B cell (primary cell): ENCODE measurements around the gene ITPK1. TPM values are rescaled to one million over a fixed set of nuclear protein-coding genes. Genes with fewer than 3 reads are reported as not detected.
A peak's percentile ranks its signal among the peaks of the same experiment; 100 is the strongest.

Experiments
- ATAC-seq: fragments of 200-7000 bp; cut with Tn5 transposase; one replicate; pipeline ENCODE4 v1.10.0; 2021; ENCODE audit warnings: low read depth, mild to moderate bottlenecking, moderate number of reproducible peaks, moderate library complexity
- CTCF ChIA-PET: fragments of 350-600 bp; sonication (Branson Sonifier 250); formaldehyde crosslinking; loops from one replicate; lab custom pipeline; 2021; ENCODE audit warnings: antibody characterized with exemption, inconsistent platforms; lab: Charles Lee
- POLR2A ChIA-PET: fragments of 350-600 bp; sonication (Branson Sonifier 250); formaldehyde crosslinking; loops from one replicate; lab custom pipeline; 2021; ENCODE audit warnings: antibody characterized with exemption; lab: Charles Lee
- DNase-seq: peaks from one replicate; pipeline ENCODE4 v3.0.0; 2013
- H2AFZ ChIP-seq: 2 replicates; pipeline ENCODE4 v1.6.1; 2012; ENCODE audit warnings: mild to moderate bottlenecking, low read depth, low read length; ENCODE audit not compliant: insufficient read depth, poor library complexity, severe bottlenecking
- H3K27ac ChIP-seq, 2 donors: 1 replicate in 1 of 2; 2 replicates in 1 of 2; pipeline ENCODE4 v1.5.1; 2012 to 2013; ENCODE audit warnings: low read length in 2 of 2, mild to moderate bottlenecking in 2 of 2, moderate library complexity in 1 of 2
- H3K27me3 ChIP-seq, 4 experiments: fragments of 200-600 bp in 1 of 4; sonication (generic) in 1 of 4; replicated peaks in 1 of 4; 1 replicate in 2 of 4; 2 replicates in 2 of 4; pipeline versions ENCODE4 v1.6.1 to v1.7.0; 2013 to 2016; ENCODE audit warnings: low read length in 3 of 4, mild to moderate bottlenecking in 2 of 4, mixed read lengths in 1 of 4, moderate library complexity in 1 of 4; ENCODE audit not compliant: insufficient read depth in 4 of 4, control insufficient read depth in 3 of 4; ENCODE audit errors: control extremely low read depth in 1 of 4
- H3K36me3 ChIP-seq, 2 experiments: replicated peaks in 1 of 2; 1 replicate in 1 of 2; 2 replicates in 1 of 2; pipeline versions ENCODE4 v1.6.1 to v1.7.1; 2013; ENCODE audit warnings: low read length in 1 of 2; ENCODE audit not compliant: insufficient read depth in 2 of 2, control insufficient read depth in 1 of 2; ENCODE audit errors: control extremely low read depth in 1 of 2, extremely low read depth in 1 of 2
- H3K4me1 ChIP-seq, 2 donors: fragments of 200-600 bp in 1 of 2; sonication (generic) in 1 of 2; 1 replicate in 1 of 2; 2 replicates in 1 of 2; pipeline versions ENCODE4 v1.5.1 to v1.6.1; 2013 to 2017; ENCODE audit warnings: low read length in 2 of 2; ENCODE audit not compliant: control insufficient read depth in 2 of 2, insufficient read depth in 2 of 2
- H3K4me2 ChIP-seq: replicated peaks from 2 replicates; pipeline ENCODE3; 2012; ENCODE audit warnings: mild to moderate bottlenecking, low read depth, low read length; ENCODE audit not compliant: poor library complexity, severe bottlenecking
- H3K4me3 ChIP-seq, 5 experiments: fragments of 200-600 bp in 1 of 5; sonication (generic) in 1 of 5; 1 replicate in 3 of 5; 2 replicates in 2 of 5; pipeline versions ENCODE4 v1.5.1 to v1.7.0; 2011 to 2016; ENCODE audit warnings: low read length in 4 of 5, mild to moderate bottlenecking in 4 of 5, low read depth in 2 of 5, control low read depth in 1 of 5, moderate library complexity in 1 of 5; ENCODE audit not compliant: insufficient read depth in 1 of 5; ENCODE audit errors: control extremely low read depth in 1 of 5, extremely low read depth in 1 of 5
- H3K79me2 ChIP-seq: fragments of 200-600 bp; sonication (generic); one replicate; pipeline ENCODE4 v1.6.0; 2016; ENCODE audit warnings: low read length; ENCODE audit not compliant: control insufficient read depth, insufficient read depth
- H3K9ac ChIP-seq: fragments of 200-600 bp; sonication (generic); 2 replicates; pipeline ENCODE4 v1.6.1; 2017; ENCODE audit warnings: mild to moderate bottlenecking, low read length, moderate library complexity
- H3K9me3 ChIP-seq, 3 donors: one replicate each; pipeline versions ENCODE4 v1.6.1 to v1.7.1; 2013; ENCODE audit warnings: low read length in 2 of 3; ENCODE audit not compliant: control insufficient read depth in 2 of 3, insufficient read depth in 1 of 3; ENCODE audit errors: control extremely low read depth in 1 of 3
- H4K20me1 ChIP-seq: 2 replicates; pipeline ENCODE4 v1.6.0; 2012; ENCODE audit warnings: mild to moderate bottlenecking, low read length; ENCODE audit not compliant: insufficient read depth, control insufficient read depth, poor library complexity, severe bottlenecking
- H3K27ac Mint-ChIP-seq: one replicate; pipeline ENCODE4 v1.8.0; 2021; ENCODE audit warnings: mixed read lengths
- H3K27me3 Mint-ChIP-seq: one replicate; pipeline ENCODE4 v1.8.0; 2021; ENCODE audit warnings: mixed read lengths
- H3K4me1 Mint-ChIP-seq: one replicate; pipeline ENCODE4 v1.8.0; 2021; ENCODE audit warnings: mixed read lengths
- H3K4me3 Mint-ChIP-seq: one replicate; pipeline ENCODE4 v1.8.0; 2021; ENCODE audit warnings: mixed read lengths
- H3K9me3 Mint-ChIP-seq: one replicate; pipeline ENCODE4 v1.8.0; 2022; ENCODE audit warnings: mixed read lengths; ENCODE audit not compliant: insufficient read depth
- EZH2 ChIP-seq: IDR thresholded peaks from 2 replicates; pipeline ENCODE4 v1.6.1; 2012; ENCODE audit warnings: borderline replicate concordance, low read depth, mild to moderate bottlenecking, moderate library complexity, low read length; ENCODE audit not compliant: insufficient read depth, poor library complexity, severe bottlenecking
- WGBS: methylation state at CpG from one replicate; pipeline ENCODE4 v1.1.5; 2013; ENCODE audit warnings: missing lambda C conversion rate; ENCODE audit not compliant: insufficient coverage; 5-methylcytosine and 5-hydroxymethylcytosine counted together
- intact Hi-C: fragments of 100-400 bp; cut with micrococcal nuclease; formaldehyde crosslinking; loops from one replicate; pipeline ENCODE4 v1.10.0; 2022
- polyA plus RNA-seq: library from polyadenylated mRNA; depleted of rRNA; stranded (reverse); fragments of >200 nt; gene quantifications from 2 replicates; pipeline ENCODE4 v1.2.3, GENCODE V29; 2012
- total RNA-seq, 2 donors: library from RNA; stranded (reverse); fragments of 120-200 nt in 1 of 2; gene quantifications; 1 replicate in 1 of 2; 2 replicates in 1 of 2; pipeline versions ENCODE4 v1.2.3 to v1.2.4, GENCODE V29; 2013 to 2022
- TF ChIP-seq, protein P1 (sequence below): fragments of 200-600 bp; IDR thresholded peaks from one replicate; pipeline ENCODE4 v1.8.0; 2022; ENCODE audit warnings: antibody characterized with exemption, mild to moderate bottlenecking

ITPK1 gene
- total and polyA plus RNA-seq, 2 donors (not counting 1 experiment from before 2014, with no cell fraction given), result 46.0 to 46.9 TPM

DNA sequence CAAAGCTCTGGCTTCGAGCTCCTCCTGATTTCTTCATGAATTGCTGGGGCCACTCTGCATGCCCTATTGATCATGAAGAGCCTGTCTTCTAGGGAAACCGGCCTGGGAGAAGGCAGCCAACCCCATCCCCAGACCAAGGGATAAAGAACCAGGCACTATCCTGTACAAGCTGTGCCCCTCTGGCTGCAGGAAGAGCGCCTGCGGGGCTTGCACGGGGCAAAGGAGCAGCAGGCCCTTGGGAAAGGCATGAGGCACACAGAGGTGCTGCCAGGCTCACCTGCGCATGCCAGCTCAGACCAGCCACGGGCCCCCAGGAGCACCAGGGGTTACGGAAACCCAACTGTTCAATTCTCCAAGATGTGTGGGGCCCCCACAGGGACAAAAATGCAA is 2.1 kb downstream of the ITPK1 start:
- ChIA-PET POLR2A (interaction anchor here (0.6 to 1.1 kb wide), 2 partner anchors 19 to 48 kb away, joined by 4 to 8 read pairs; no protein-coding TSS in a partner anchor), CTCF (interaction anchor here (0.7 to 5.2 kb wide), 36 partner anchors 7 to 854 kb away, joined by 3 to 78 read pairs (median 8); partner anchors contain the start of genes GON7, LYSET, MOAP1 and UBR7)
- peaks cover 50% of the 10 kb centered on the region for H3K79me2 ChIP-seq
- peaks cover 24% of the 10 kb centered on the region for H4K20me1 ChIP-seq
- intact Hi-C loops, result loop anchor here (1.0 to 5.0 kb wide), 5 partner anchors 10 to 429 kb away; partner anchors contain the start of gene BTBD7
- no peak for DNase-seq
- H3K9me3 ChIP-seq, result no peaks in the 10 kb centered on the region
- H3K27me3 ChIP-seq, result no peaks in the 10 kb centered on the region
- no peak for TF ChIP-seq EZH2
- TF ChIP-seq, protein P1, sequence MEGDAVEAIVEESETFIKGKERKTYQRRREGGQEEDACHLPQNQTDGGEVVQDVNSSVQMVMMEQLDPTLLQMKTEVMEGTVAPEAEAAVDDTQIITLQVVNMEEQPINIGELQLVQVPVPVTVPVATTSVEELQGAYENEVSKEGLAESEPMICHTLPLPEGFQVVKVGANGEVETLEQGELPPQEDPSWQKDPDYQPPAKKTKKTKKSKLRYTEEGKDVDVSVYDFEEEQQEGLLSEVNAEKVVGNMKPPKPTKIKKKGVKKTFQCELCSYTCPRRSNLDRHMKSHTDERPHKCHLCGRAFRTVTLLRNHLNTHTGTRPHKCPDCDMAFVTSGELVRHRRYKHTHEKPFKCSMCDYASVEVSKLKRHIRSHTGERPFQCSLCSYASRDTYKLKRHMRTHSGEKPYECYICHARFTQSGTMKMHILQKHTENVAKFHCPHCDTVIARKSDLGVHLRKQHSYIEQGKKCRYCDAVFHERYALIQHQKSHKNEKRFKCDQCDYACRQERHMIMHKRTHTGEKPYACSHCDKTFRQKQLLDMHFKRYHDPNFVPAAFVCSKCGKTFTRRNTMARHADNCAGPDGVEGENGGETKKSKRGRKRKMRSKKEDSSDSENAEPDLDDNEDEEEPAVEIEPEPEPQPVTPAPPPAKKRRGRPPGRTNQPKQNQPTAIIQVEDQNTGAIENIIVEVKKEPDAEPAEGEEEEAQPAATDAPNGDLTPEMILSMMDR, result no peak
- ATAC-seq, result no peak
- H3K36me3 ChIP-seq, result no peaks in the 10 kb centered on the region
- peak overlapping the region; percentile 94 for H3K9ac ChIP-seq
- no peaks in the 10 kb centered on the region for H3K27me3 Mint-ChIP-seq
- peak overlapping the region; percentile 92 for H3K4me3 Mint-ChIP-seq
- H3K27ac Mint-ChIP-seq, result peak overlapping the region; percentile 89
- H3K4me1 Mint-ChIP-seq, result peaks cover 47% of the 10 kb centered on the region
- H3K4me2 ChIP-seq, result peak overlapping the region; percentile 100
- WGBS, result 78% methylated on average over 8 of the region's 8 CpGs
- H3K4me3 ChIP-seq, result peak overlapping the region; percentile 52 to 89 (median 79)
- peak overlapping the region in 1 of 2 donors; percentile 55 for H3K27ac ChIP-seq
- peak overlapping the region; percentile 41 for H2AFZ ChIP-seq
- H3K4me1 ChIP-seq, result peaks cover 39 to 44% of the 10 kb centered on the region in 2 donors
- H3K9me3 Mint-ChIP-seq, result no peaks in the 10 kb centered on the region
